ENCODE results near the gene OR14J1.

- no peak for TF ChIP-seq CTCF (IDR thresholded peaks at IDR 0.05)
- no peak for TF ChIP-seq POLR2AphosphoS5 (IDR thresholded peaks at IDR 0.05)
These were observed 53.5 kb downstream of the OR14J1 start for GRCh38 chr6:29354980-29355379.

Measured in upper lobe of left lung (tissue), 4 donors.